Endothelial cell of umbilical vein (primary cell): ENCODE results near the gene AFTPH.

Experiments used
- EZH2 ChIP-seq: IDR thresholded peaks from 2 replicates; pipeline ENCODE4 v1.6.1; 2012; ENCODE audit warnings: borderline replicate concordance, low read depth, mild to moderate bottlenecking, moderate library complexity, low read length, inconsistent platforms; ENCODE audit not compliant: severe bottlenecking
- FOS ChIP-seq: IDR thresholded peaks from 2 replicates; pipeline ENCODE4 v1.6.1; 2011; ENCODE audit warnings: mild to moderate bottlenecking, low read length, moderate library complexity, borderline replicate concordance; ENCODE audit not compliant: insufficient read depth
- JUN ChIP-seq: IDR thresholded peaks from 2 replicates; pipeline ENCODE4 v1.6.1; 2011; ENCODE audit warnings: borderline replicate concordance, low read depth; ENCODE audit not compliant: insufficient read length, insufficient read depth
- MAX ChIP-seq: IDR thresholded peaks from 2 replicates; pipeline ENCODE4 v1.6.1; 2011; ENCODE audit not compliant: insufficient read depth, insufficient read length
- MYC ChIP-seq: IDR thresholded peaks from one replicate; pipeline ENCODE4 v1.6.1; 2011; ENCODE audit warnings: mild to moderate bottlenecking, low read depth, low read length
- POLR2A ChIP-seq: IDR thresholded peaks from 2 replicates; pipeline ENCODE4 v1.6.1; 2012; ENCODE audit warnings: low read depth, mild to moderate bottlenecking, control low read depth, low read length
- POLR2AphosphoS5 ChIP-seq: IDR thresholded peaks from 2 replicates; pipeline ENCODE4 v1.6.1; 2012; ENCODE audit warnings: low read depth, mild to moderate bottlenecking, control low read depth, low read length, moderate library complexity; ENCODE audit not compliant: insufficient read depth
- TF ChIP-seq, protein P1 (sequence below), 2 donors: IDR thresholded peaks; 1 replicate in 1 of 2; 2 replicates in 1 of 2; pipeline ENCODE4 v1.5.1; 2011; ENCODE audit warnings: low read length in 2 of 2, mild to moderate bottlenecking in 2 of 2, moderate library complexity in 2 of 2, control low read depth in 1 of 2, inconsistent platforms in 1 of 2, low read depth in 1 of 2; ENCODE audit not compliant: insufficient read depth in 1 of 2; ENCODE audit errors: extremely low read depth in 1 of 2

- no peak for TF ChIP-seq JUN
- TF ChIP-seq, protein P1, sequence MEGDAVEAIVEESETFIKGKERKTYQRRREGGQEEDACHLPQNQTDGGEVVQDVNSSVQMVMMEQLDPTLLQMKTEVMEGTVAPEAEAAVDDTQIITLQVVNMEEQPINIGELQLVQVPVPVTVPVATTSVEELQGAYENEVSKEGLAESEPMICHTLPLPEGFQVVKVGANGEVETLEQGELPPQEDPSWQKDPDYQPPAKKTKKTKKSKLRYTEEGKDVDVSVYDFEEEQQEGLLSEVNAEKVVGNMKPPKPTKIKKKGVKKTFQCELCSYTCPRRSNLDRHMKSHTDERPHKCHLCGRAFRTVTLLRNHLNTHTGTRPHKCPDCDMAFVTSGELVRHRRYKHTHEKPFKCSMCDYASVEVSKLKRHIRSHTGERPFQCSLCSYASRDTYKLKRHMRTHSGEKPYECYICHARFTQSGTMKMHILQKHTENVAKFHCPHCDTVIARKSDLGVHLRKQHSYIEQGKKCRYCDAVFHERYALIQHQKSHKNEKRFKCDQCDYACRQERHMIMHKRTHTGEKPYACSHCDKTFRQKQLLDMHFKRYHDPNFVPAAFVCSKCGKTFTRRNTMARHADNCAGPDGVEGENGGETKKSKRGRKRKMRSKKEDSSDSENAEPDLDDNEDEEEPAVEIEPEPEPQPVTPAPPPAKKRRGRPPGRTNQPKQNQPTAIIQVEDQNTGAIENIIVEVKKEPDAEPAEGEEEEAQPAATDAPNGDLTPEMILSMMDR (IDR thresholded peaks at IDR 0.05; ENCODE audit: extremely low read depth in 1 of 2, insufficient read depth in 1 of 2, low read depth in 1 of 2, low read length in 2 of 2), result no peak
- TF ChIP-seq POLR2A, result no peak
- TF ChIP-seq EZH2, result no peak
- no peak for TF ChIP-seq POLR2AphosphoS5
- TF ChIP-seq MAX, result no peak
- TF ChIP-seq MYC, result no peak
- no peak for TF ChIP-seq FOS
Measured at GRCh38 chr2:64587561-64587960, 63.4 kb downstream of the AFTPH start.
